Measurements from ENCODE around the gene CDH6.

Gene CDH6

GRCh38 chr5:31319335-31319734 lies 125.8 kb downstream of the CDH6 start:
- no peaks in the 10 kb centered on the region for H3K9me3 ChIP-seq
- H3K4me1 ChIP-seq (ENCODE audit: control insufficient read depth in 1 of 2, insufficient read depth in 1 of 2, low read depth in 1 of 2, low read length in 1 of 2) = no peaks in the 10 kb centered on the region
- no peak for TF ChIP-seq CTCF (IDR thresholded peaks at IDR 0.05)
- H3K36me3 ChIP-seq = no peaks in the 10 kb centered on the region
- H3K4me3 ChIP-seq (ENCODE audit: low read depth in 1 of 2, low read length in 1 of 2) = no peak overlapping the region
- no peak overlapping the region for H3K27ac ChIP-seq
- H3K27me3 ChIP-seq = no peaks in the 10 kb centered on the region

- H3K9me3 ChIP-seq = no peaks in the 10 kb centered on the region
- no peaks in the 10 kb centered on the region for H3K4me1 ChIP-seq (ENCODE audit: control insufficient read depth in 1 of 2, insufficient read depth in 1 of 2, low read depth in 1 of 2, low read length in 1 of 2)
- no peaks in the 10 kb centered on the region for H3K36me3 ChIP-seq
- H3K27me3 ChIP-seq = no peaks in the 10 kb centered on the region
- no peak overlapping the region for H3K27ac ChIP-seq
- no peak for TF ChIP-seq CTCF (IDR thresholded peaks at IDR 0.05)
- no peak overlapping the region for H3K4me3 ChIP-seq (ENCODE audit: low read depth in 1 of 2, low read length in 1 of 2)
These were observed 129.5 kb downstream of the CDH6 start for GRCh38 chr5:31322946-31323345.

GRCh38 chr5:31324842-31325241 lies 131.4 kb downstream of the CDH6 start:
- Histone ChIP-seq H3K9me3 (no peaks in the 10 kb centered on the region), H3K4me3 (ENCODE audit: low read depth in 1 of 2, low read length in 1 of 2) (no peak overlapping the region), H3K4me1 (ENCODE audit: control insufficient read depth in 1 of 2, insufficient read depth in 1 of 2, low read depth in 1 of 2, low read length in 1 of 2) (no peaks in the 10 kb centered on the region), H3K27ac (no peak overlapping the region), H3K36me3 (no peaks in the 10 kb centered on the region), H3K27me3 (no peaks in the 10 kb centered on the region)
- no peak for TF ChIP-seq CTCF (IDR thresholded peaks at IDR 0.05)

- TF ChIP-seq CTCF (IDR thresholded peaks at IDR 0.05) = no peak
- no peaks in the 10 kb centered on the region for H3K27me3 ChIP-seq
- H3K36me3 ChIP-seq = no peaks in the 10 kb centered on the region
- no peak overlapping the region for H3K4me3 ChIP-seq (ENCODE audit: low read depth in 1 of 2, low read length in 1 of 2)
- no peaks in the 10 kb centered on the region for H3K9me3 ChIP-seq
- no peak overlapping the region for H3K27ac ChIP-seq
- H3K4me1 ChIP-seq (ENCODE audit: control insufficient read depth in 1 of 2, insufficient read depth in 1 of 2, low read depth in 1 of 2, low read length in 1 of 2) = no peaks in the 10 kb centered on the region
These were observed 134.7 kb downstream of the CDH6 start for GRCh38 chr5:31328040-31328733.

- TF ChIP-seq CTCF (IDR thresholded peaks at IDR 0.05) = no peak
- no peak overlapping the region for H3K27ac ChIP-seq
- no peaks in the 10 kb centered on the region for H3K36me3 ChIP-seq
- no peak overlapping the region for H3K4me3 ChIP-seq (ENCODE audit: low read depth in 1 of 2, low read length in 1 of 2)
- H3K9me3 ChIP-seq = no peaks in the 10 kb centered on the region
- no peaks in the 10 kb centered on the region for H3K4me1 ChIP-seq (ENCODE audit: control insufficient read depth in 1 of 2, insufficient read depth in 1 of 2, low read depth in 1 of 2, low read length in 1 of 2)
- no peaks in the 10 kb centered on the region for H3K27me3 ChIP-seq
These were observed 136.2 kb downstream of the CDH6 start for GRCh38 chr5:31329715-31330114.

All from neutrophil (primary cell).